Measurements from ENCODE around the gene AGTRAP.

The AGTRAP gene

DNA sequence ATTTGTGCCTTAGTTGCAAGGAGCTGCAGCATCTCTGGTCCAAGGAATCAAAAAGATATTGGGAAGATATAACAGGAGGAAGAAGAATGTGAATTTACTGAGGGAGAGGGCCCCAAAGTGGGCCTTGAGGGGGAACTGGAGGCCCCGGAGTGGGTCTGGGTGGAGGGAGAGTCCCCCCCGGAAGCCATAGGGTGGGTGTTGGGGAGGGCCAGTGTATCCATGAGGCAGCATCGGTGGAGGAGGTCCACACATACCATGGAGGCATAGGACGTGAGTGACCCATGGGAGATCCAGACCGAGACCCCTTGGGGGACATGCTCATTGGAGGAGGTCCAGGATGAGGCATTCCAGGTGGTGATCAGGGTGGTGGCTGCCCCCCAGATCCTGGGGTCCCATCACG is 25.3 kb downstream of the AGTRAP start:
- no peak for DNase-seq (ENCODE audit: low spot score)
- no peak for FAIRE-seq

GRCh38 chr1:11761988-11762406 is 26.1 kb downstream of the AGTRAP start, which contains the start of gene C1orf167:
Gene C1orf167 (plus strand): TSS chr1:11762193. CDS start chr1:11764401, 2,208 bp downstream.
- FAIRE-seq: no peak

GRCh38 chr1:11764115-11764514 is 28.2 kb downstream of the AGTRAP start:
- FAIRE-seq: no peak

More at GRCh38 chr1:11761988-11762406, 26.1 kb downstream of the AGTRAP start, which contains the start of gene C1orf167:
- no peak for DNase-seq (ENCODE audit: low spot score)

DNA sequence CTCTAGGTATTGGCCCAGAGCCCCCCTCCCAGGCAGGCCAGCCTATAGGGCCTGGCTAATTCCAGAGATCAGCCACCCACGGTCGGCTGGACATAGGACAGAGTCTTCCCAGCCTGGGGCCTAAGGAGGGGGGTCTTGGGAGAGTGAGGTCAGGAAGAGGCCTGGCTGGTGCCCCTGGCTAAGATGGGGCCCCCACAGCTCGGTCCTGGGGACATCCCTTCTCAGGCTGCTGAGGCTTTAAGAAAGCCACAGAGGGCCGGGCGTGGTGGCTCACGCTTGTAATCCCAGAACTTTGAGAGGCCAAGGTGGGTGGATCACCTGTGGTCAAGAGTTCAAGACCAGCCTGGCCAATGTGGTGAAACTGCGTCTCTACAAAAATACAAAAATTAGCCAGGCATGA is 28.6 kb downstream of the AGTRAP start:
- FAIRE-seq: no peak
- DNase-seq (ENCODE audit: low spot score): no peak

More at GRCh38 chr1:11764115-11764514, 28.2 kb downstream of the AGTRAP start:
- no peak for DNase-seq (ENCODE audit: low spot score)

GRCh38 chr1:11765661-11766428 is 29.9 kb downstream of the AGTRAP start:
- FAIRE-seq: no peak

DNA sequence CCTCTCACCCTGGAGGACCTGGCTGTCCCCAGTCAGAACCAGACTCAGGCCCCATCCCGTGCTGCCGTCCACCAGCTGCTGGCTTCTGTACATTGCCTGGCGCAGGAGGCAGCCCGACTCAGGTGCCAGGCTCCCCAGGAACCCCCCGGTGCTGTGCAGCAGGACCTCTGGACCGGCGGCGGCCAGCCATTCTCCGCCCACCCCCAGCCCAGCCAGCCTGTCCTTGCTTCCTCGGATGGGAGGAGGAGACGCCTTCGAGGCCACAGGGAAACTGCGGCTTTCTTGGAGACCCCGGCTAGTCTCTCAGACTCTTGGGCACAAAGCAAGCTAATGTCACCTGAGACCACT is 30.5 kb downstream of the AGTRAP start:
- DNase-seq (ENCODE audit: low spot score) (no peak), FAIRE-seq (no peak)

More at GRCh38 chr1:11765661-11766428, 29.9 kb downstream of the AGTRAP start:
- DNase-seq (ENCODE audit: low spot score): no peak

DNA sequence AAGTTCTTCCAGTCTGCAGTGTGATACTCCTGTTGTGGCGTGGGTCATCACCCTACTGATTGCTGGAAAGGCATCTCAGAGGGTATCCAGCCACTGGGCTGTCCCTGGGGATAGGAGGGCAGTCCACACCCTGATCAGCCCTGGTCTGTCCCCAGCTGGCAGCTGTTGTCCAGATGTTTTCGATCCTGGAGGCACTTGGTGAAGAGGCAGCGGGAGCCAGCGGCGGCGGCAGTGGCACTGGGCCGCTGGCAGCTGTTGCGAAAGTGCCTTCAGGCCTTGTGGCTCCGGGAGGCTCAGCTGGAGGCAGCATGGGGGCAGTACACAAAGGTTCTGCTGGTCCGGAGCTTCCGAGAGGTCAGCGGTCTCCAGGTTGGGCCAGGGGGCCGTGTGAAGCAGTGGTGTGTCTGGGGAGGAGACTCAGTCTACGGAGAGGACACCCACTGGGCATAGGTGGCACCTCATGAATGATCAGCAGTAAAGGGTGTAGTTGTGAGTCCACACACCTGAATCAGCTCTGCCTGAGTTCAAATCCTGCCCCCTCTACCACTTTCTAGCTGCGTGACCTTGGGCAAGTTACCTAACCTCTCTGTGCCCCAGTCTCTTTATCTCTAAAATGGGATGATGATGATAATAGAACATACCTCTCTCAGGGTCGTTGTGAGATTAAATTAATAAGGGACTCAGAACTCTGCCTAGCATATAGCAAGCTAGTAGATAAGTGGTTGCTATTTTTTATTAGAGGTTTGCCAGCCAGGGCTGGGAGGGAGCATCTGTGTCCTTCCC is 32.2 kb downstream of the AGTRAP start:
- no peak for DNase-seq (ENCODE audit: low spot score)
- no peak for FAIRE-seq

DNA sequence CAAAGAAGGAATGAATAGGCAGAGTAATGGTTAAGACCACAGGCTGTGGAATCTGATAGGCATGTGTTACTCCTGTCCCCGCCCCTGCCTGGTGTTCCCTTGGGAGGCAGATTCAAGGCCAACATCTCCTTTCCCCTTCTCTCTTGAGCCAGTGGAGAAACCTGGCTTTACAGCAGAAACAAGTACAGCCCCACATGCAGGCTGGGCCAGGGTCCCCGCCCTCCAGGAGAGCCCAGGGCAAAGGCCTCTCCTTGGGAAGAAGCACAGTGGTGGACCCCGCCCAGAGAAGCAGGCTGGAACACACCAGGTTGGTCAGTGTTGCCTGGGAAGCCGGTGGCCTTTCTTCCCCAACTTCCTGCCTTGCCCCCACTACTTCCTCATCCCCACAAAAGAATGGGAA is 32.9 kb downstream of the AGTRAP start:
- DNase-seq (ENCODE audit: low spot score): no peak
- no peak for FAIRE-seq

GRCh38 chr1:11769274-11769673 is 33.3 kb downstream of the AGTRAP start:
- DNase-seq (ENCODE audit: low spot score): no peak

DNA sequence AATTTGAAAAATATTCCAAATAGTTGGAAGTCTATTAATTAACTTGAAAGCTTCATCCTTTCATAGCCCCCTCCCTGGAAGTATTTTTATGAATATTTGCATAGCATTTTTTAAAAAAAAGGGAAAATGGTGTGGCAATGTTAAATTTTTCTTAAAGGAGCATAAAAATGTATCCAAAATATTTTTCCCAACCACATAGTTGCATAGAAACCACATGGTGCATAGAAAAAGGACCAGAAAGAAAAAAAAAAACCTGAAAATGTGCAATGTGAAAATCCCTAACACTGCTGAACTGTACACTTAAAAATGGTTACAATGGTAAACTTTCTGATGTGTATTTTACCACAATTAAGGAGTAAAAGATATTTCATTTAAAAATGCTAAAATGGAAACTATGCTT is 34.1 kb downstream of the AGTRAP start:
- DNase-seq (ENCODE audit: low spot score): no peak
- FAIRE-seq: no peak

More at GRCh38 chr1:11769274-11769673, 33.3 kb downstream of the AGTRAP start:
- FAIRE-seq: no peak

GRCh38 chr1:11771481-11772043 is 35.6 kb downstream of the AGTRAP start:
- no peak for DNase-seq (ENCODE audit: low spot score)
- no peak for FAIRE-seq

DNA sequence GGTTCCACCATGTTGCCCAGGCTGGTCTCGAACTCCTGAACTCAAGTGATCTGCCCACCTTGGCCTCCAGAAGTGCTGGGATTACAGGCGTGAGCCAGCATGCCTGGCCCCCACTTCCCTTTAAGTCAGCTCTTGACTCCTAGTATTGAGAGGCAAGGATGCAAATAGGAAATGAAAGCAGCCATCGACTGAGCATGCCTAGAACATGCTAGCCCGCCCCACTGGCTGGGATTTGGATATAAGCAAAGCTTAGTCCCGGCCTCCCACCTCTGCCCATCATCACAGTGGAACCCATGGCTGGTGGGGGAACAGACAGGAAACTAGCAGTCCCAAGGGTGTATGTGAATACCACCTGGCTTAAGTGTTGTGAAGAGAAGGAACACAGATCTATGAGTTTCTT is 36.5 kb downstream of the AGTRAP start:
- DNase-seq (ENCODE audit: low spot score) (no peak), FAIRE-seq (no peak)

DNA sequence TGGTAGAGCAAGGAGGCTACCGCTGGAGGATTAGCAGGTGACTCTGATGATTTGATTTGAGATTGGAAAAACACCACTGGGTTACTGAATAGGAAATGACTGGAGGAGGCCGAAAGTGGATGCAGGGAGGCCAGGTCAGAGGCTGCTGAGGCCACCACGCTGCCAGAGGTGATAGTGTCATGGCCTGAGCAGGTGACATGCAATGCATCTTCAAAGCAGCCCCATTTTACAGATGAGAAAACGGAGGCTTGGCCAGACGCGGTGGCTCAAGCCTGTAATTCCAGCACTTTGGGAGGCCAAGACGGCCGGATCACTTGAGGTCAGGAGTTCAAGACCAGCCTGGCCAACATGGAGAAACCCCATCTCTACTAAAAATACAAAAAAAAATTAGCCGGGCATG is 38.8 kb downstream of the AGTRAP start:
- no peak for FAIRE-seq
- no peak for DNase-seq (ENCODE audit: low spot score)

DNA sequence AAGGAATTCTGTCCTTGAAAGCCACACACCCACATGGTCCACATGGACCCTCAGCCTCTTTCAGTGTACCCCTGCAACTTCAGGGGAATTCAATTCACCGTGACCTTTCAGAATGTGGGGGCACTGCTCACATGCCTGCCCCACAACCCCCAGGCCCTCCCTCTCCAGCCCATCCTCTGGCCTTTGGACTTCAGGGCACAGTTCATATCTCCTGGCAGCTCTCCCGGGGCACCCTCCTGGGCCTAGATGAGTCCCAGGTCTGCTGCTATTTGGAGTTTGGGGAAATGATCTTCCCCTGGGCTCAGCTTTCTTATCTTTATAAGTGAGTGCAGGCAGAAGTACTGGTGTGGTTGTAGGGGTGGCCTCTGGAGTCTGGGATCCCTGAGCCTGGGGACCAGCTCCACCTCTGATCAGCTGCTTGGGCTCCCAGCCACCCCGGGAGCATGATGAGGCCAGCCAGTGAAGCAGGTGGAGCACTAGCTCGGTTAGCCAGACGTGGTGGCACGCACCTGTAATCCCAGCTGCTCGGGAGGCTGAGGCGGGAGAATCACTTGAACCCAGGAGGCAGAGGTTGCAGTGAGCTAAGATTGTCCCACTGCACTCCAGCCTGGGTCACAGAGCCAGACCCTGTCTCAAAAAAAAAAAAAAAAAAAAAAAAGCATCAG is 41.9 kb downstream of the AGTRAP start:
- no peak for FAIRE-seq
- DNase-seq (ENCODE audit: low spot score): no peak

GRCh38 chr1:11778336-11778735 is 42.4 kb downstream of the AGTRAP start:
- FAIRE-seq (no peak), DNase-seq (ENCODE audit: low spot score) (no peak)

GRCh38 chr1:11778844-11779623 is 43.1 kb downstream of the AGTRAP start:
- DNase-seq (ENCODE audit: low spot score) (no peak), FAIRE-seq (no peak)

GRCh38 chr1:11779715-11780379 is 43.9 kb downstream of the AGTRAP start:
- FAIRE-seq (no peak), DNase-seq (ENCODE audit: low spot score) (no peak)

DNA sequence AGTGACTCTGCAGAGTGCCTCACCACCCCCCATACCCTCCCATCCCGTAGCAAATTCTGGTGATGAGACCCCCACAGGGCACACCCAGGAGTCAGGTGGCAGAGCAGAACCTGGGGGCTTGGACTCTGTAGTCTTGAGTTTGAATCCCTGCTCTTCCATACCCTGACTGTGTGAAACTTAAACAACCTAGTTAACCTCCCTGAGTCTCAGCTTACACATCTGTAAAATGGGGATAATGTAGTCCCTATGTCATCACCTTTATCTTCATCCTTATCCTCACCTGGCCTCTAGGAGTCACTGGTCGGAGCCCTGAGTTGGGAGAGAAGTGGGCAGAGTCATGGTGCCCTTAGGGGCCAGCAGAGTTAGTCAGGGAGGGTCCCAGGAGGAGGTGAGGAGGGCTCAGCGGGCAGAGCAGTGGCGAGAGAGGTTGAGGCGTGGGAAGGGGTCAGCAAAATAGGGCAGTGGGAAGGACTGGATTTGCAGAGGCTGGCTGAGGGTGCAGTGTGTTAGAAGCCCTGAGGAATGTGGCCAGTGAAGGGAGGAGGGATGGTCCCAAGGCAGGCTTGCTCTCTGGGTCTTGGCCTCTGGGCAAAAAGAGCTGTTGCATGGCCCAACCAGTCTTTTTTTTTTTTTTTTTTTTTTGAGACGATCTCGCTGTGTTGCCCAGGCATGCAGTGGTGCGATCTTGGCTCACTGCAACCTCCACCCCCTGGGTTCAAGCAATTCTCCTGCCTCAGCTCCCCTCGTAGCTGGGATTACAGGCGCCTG is 44.6 kb downstream of the AGTRAP start:
- no peak for FAIRE-seq
- no peak for DNase-seq (ENCODE audit: low spot score)

GRCh38 chr1:11781297-11781696 is 45.4 kb downstream of the AGTRAP start:
- FAIRE-seq (no peak), DNase-seq (ENCODE audit: low spot score) (no peak)
